Ishikawa (cell line): ENCODE results near the gene SEH1L.

ENCODE experiments used
- CEBPB ChIP-seq: IDR thresholded peaks from 2 replicates; pipeline ENCODE4 v1.6.1; 2012
- CREB1 ChIP-seq: IDR thresholded peaks from 2 replicates; pipeline ENCODE4 v1.6.1; 2012; ENCODE audit warnings: low read depth
- EGR1 ChIP-seq: IDR thresholded peaks from 2 replicates; pipeline ENCODE4 v1.6.1; 2012
- EP300 ChIP-seq: IDR thresholded peaks from 2 replicates; pipeline ENCODE4 v1.6.1; 2012; ENCODE audit warnings: borderline replicate concordance
- FOXM1 ChIP-seq: IDR thresholded peaks from 2 replicates; pipeline ENCODE4 v1.6.1; 2012; ENCODE audit warnings: low read depth, borderline replicate concordance
- MAX ChIP-seq: IDR thresholded peaks from 2 replicates; pipeline ENCODE4 v1.6.1; 2012
- NFIC ChIP-seq: IDR thresholded peaks from 2 replicates; pipeline ENCODE4 v1.6.1; 2012
- RAD21 ChIP-seq: IDR thresholded peaks from 2 replicates; pipeline ENCODE4 v1.6.1; 2012; ENCODE audit warnings: low read depth
- REST ChIP-seq: IDR thresholded peaks from 2 replicates; pipeline ENCODE4 v1.6.1; 2012; ENCODE audit warnings: low read depth, mild to moderate bottlenecking
- TAF1 ChIP-seq: IDR thresholded peaks from 2 replicates; pipeline ENCODE4 v1.6.1; 2012; ENCODE audit warnings: low read depth, mild to moderate bottlenecking
- TCF12 ChIP-seq: IDR thresholded peaks from 2 replicates; pipeline ENCODE4 v1.6.1; 2012; ENCODE audit warnings: low read depth
- TEAD4 ChIP-seq: IDR thresholded peaks from 2 replicates; pipeline ENCODE4 v1.6.1; 2012
- USF1 ChIP-seq: IDR thresholded peaks from 2 replicates; pipeline ENCODE4 v1.6.1; 2012
- YY1 ChIP-seq: IDR thresholded peaks from 2 replicates; pipeline ENCODE4 v1.6.1; 2012; ENCODE audit warnings: low read depth
- ZBTB7A ChIP-seq: IDR thresholded peaks from 2 replicates; pipeline ENCODE4 v1.6.1; 2012; ENCODE audit warnings: low read depth

SEH1L gene

GRCh38 chr18:12990641-12990966 lies 42.8 kb downstream of the SEH1L start:
- TF ChIP-seq CREB1 (no peak), FOXM1 (no peak), TEAD4 (no peak), RAD21 (no peak), REST (no peak), ZBTB7A (no peak), EGR1 (no peak), NFIC (no peak), YY1 (no peak), MAX (no peak), EP300 (no peak), USF1 (no peak)

GRCh38 chr18:12990967-12991820 lies 43.4 kb downstream of the SEH1L start, which contains the start of gene CEP192:
TSS of gene CEP192 (plus strand) at chr18:12991362. CDS start at chr18:12999425, 8,063 bp downstream.
- no peak for TF ChIP-seq ZBTB7A
- TF ChIP-seq RAD21: no peak
- peak; percentile 47; the same call in 1 of the 2 replicates for TF ChIP-seq USF1
- TF ChIP-seq FOXM1: peak; percentile 97
- 0 out of 2 replicates have a peak, but pooled peaks have one; percentile 32 for TF ChIP-seq TEAD4
- TF ChIP-seq EP300: no peak
- no peak; the same call in 1 of the 2 replicates for TF ChIP-seq TCF12
- TF ChIP-seq YY1: peak; percentile 31; the same call in 1 of the 2 replicates
- peak; percentile 86 for TF ChIP-seq TAF1
- TF ChIP-seq MAX: peak; percentile 84
- peak; percentile 64 for TF ChIP-seq EGR1
- TF ChIP-seq CEBPB: no peak

- TF ChIP-seq EP300: no peak
- no peak for TF ChIP-seq EGR1
- no peak for TF ChIP-seq TEAD4
- no peak for TF ChIP-seq TAF1
- no peak for TF ChIP-seq MAX
- no peak for TF ChIP-seq ZBTB7A
- TF ChIP-seq USF1: no peak
- no peak for TF ChIP-seq YY1
- TF ChIP-seq FOXM1: no peak
- no peak for TF ChIP-seq NFIC
- no peak for TF ChIP-seq RAD21
- TF ChIP-seq CREB1: no peak
- no peak for TF ChIP-seq REST
Measured at GRCh38 chr18:12991821-12992179, 44.0 kb downstream of the SEH1L start.

- TF ChIP-seq EP300 (no peak), TAF1 (no peak), TCF12 (no peak), NFIC (no peak), EGR1 (no peak), YY1 (no peak), CEBPB (no peak), CREB1 (no peak), FOXM1 (no peak)
Measured at GRCh38 chr18:12993439-12993838, 45.6 kb downstream of the SEH1L start.

- TF ChIP-seq REST (no peak), CEBPB (no peak), USF1 (no peak), MAX (no peak), YY1 (no peak), TEAD4 (no peak), ZBTB7A (no peak), FOXM1 (no peak), CREB1 (no peak), RAD21 (no peak), NFIC (no peak), TCF12 (no peak), EGR1 (no peak)
Measured at GRCh38 chr18:12995424-12995823, 47.6 kb downstream of the SEH1L start.
